HG03460 (cell line): ENCODE results near the gene SPATA32.

Experiments used
- ATAC-seq: cut with Tn5 transposase; IDR thresholded peaks from one replicate; pipeline ENCODE4 v1.9.1; 2021; ENCODE audit not compliant: unreplicated experiment

SPATA32 gene

DNA sequence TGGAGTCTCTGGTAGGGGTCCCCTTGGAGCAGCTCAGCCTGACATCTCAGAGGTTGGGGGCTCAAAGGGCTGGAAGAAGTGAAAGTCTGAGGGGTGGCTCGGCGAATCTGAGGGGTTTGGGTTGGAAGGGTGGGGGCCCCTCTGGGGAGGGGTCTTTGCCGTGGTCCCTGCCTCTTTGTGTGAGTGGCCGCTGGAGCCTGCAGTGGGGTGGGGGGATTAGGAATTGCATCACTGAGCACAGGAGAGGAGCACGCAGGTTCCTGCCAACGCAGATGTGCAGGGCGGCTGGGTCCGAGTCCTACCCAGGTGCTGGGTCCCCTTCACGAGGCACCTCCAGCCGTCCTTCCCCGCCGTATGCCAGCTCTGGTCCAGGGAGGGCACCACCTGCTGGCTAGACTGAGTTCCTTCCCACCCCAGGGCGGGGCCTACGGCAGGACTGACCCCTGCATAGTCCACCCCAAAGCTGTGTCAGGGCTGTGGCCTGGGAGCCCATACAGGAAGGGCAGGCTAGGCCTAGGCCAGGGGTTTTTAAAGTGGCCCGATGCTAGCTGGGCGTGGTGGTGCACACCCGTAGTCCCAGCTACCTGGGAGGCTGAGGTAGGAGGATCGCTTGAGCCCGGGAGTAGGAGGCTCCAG is 30.3 kb downstream of the SPATA32 start:
- no peak for ATAC-seq

DNA sequence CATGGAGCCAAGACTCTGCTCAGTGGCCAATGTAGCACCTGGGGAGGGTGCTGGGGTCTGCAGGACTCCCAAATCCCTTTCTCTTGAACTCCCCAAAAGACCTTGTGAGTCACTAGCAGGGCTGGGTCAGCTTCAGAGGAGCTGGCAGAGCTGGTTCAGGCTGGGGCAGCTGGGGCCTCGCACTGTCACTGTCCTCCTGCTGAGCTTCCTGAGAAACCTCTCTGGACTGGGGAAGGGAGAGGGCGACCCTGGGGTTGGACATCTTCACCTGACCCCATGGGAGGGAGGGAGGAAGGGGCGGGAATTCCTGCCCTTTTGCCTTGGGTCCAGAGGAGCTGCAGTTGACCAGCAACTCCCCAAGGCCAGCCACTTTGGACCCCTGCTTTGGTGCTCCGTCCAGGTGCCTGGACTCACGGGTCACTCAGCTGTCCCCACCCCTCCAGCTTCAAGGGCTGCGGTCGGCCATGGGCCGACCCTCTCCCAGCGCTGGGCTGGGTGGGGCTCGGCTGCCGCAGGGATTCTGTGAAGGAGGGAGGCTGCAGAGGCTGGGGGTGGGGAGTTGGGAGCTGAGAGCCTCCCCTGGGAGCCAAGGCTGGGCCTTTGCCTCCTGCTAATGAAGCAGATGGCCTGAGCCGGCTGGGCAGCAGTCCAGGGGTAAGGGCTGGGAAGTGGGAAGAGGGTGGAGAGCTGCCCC is 31.0 kb downstream of the SPATA32 start:
- no peak for ATAC-seq

DNA sequence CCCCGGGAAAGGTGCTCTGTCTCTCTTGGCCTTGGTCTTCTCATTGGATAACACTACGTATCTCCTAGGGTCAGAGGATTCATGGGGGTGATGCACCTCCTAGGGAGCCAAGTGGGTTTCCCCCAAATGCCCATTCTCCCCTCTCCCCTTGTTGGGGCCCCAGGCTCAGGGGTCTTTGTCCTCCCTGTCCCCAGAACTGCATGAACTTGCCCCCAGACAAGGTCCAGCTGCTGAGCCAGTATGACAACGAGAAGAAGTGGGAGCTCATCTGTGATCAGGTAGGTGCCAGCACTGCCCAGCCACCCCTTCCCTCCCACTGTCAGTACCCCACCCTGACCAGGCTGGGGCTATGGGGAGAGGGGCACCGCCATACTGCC is 31.5 kb downstream of the SPATA32 start:
- no peak for ATAC-seq

DNA sequence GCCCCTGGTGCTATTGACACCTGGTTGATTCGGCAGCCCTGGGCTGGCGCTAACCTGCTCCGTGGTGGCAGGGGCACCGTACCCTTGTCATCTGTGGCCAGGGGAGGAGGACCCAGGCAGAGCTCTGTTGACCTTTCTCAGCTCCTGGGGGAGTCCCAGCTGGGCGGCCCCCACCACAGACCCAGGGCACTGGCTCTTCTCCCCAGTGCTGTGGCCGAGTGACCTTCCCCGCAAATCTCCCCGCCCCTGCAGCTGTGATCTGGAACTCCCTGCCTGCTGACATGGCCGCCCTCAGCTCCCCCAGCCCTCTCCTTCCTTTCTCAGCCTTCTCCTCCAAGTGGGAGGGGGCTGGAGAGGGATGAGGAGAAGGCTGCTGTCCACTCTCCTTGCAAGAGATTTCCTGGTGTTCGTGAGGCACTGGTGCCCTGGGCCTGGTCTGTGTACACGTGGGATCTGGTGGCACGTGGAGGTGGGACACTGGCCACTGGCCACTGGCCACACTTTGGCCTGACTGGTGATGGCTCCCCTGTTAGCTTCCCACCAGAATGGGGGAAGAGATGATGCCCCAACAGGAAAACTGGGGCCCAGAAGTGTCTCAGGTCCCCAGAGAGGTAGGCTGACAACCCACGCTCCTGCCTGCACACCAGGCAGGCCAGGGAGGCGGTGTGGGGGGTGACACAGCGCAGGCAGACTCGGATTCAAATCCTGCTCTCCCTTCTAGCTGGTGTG is 32.0 kb downstream of the SPATA32 start:
- no peak for ATAC-seq

DNA sequence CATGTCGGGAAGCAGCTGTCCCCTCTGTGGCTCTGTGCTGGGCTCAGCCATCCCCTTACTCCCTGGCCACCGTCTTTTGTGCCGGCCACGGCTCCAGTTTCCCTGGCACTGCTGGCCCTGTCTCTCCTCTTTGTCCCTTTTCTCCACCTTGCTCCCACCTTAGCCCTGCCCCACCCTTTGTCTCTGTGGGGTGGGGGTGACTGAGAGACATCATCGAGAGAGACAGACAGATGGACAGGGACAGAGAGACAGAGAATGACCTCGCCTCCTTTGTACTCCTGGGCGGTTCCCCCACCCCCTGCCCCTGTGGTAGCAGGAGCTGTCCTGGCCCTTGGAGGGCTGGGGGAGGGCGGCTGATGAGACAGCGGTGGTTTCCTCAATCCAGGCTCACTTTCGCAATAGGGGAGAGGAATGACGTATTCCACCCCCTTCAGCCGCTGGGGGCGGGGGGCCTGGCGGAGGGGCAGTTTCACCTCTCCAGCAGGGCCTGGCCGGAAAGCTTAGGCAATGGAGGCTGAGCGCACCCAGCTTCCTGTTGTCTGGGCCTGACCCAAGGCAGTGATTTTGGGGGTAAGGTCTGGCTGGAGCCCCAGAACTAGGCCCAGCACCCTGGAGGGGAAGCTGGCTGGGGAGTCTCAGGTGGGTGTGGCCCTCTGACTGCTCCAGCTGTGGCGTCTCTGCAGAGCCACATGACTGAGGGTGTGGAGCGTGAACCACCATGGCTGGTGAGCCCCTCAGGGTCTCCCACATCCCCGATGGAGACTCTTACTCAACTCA is 32.9 kb downstream of the SPATA32 start:
- no peak for ATAC-seq

DNA sequence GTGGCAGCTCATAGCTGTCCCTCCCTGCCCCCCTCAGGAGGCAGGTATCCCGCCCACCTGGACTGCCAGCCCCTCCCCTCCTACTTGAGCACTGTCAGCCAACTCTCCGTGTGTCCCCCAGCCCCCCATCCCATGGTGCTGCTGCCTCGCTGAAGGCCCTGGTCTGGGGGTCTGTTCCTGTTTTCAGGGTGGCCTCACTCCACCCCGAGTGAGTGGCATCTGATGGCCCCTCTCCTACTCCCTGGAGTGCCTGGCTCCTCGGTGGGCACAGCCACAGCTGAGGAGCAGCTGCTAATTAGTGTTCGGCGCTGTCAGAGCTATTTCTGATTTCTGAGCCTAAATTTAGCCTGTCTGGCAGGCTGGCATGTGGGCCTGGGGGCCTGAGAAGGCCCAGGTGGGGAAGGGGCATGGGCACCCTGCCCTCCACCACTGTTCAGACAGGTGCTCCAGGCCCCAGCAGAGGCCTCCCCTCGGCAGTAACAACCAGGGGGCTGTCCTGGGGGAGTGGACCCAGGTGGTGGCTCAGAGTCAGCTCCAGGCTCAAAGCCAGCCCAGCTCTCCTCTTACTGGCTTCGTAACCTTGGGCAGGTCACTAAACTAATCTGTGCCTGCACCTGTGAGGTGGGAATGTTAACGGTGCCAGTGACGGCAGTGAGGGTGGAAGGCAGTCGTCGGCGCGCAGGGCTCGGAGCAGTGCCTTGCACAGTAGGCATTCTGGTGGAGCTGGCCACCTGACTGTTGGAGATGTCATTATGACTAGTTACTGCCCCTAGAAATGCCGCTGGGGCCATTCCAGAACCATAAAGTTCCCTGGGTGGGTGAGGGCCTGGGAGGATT is 33.8 kb downstream of the SPATA32 start:
- no peak for ATAC-seq

DNA sequence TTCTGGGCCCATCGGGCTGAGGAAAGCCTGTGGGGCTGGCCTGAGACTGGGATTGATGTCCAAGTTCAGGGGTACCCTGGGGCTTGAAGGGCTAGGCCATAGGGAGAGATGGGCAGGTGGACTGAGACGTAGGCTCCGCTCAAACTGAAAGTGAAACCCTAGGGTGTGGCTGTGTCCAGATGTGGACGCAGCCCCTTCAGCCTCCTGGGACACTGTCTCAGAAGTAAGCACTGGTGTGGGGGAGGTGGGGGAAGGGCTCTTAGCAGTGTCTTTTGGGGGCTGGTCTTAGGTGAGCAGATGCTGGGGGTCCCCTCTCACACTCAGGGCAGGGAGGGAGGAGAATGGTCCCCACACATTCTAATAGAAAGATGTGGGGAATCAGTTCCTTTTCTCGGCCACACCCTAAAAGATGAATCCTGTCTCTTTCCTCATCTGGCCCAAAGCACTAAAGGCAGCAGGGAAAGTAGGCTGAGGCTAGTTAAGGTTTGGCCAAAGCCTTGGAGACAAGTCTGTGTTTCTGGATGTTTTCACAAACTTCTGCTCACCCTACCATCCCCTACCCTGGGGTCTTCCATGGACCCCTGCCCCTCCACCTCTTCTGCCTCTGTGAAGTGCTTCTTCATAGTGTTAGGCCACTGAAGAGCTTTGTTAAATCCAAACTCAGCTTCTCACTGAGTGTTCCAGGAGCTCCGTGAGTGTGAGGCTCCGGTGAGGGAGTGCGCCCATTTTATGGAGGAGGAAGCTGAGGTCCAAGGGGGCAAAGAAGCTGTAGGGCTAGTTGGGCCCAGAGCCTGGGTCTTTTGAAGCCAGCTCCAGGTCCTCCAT is 34.6 kb downstream of the SPATA32 start:
- ATAC-seq: no peak

DNA sequence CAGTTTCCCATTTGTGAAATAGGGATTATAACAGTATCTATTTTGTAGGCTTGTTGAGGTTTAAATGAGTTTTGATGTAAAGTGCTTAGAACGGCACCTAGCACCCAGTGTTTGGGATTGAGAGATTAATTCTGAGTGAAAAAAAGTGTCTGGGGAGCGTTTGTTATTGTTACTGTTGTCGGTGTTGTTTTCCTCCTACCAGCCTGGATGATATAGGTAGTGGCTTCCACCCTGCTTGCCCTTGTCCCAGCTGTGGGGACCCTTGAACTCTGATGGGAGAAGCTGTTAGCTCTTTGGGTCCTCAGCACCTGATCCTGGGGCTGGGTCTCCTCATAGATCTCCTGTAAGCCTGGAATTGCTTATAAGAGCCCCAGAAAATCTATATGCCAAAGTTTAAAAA is 35.3 kb downstream of the SPATA32 start:
- no peak for ATAC-seq

DNA sequence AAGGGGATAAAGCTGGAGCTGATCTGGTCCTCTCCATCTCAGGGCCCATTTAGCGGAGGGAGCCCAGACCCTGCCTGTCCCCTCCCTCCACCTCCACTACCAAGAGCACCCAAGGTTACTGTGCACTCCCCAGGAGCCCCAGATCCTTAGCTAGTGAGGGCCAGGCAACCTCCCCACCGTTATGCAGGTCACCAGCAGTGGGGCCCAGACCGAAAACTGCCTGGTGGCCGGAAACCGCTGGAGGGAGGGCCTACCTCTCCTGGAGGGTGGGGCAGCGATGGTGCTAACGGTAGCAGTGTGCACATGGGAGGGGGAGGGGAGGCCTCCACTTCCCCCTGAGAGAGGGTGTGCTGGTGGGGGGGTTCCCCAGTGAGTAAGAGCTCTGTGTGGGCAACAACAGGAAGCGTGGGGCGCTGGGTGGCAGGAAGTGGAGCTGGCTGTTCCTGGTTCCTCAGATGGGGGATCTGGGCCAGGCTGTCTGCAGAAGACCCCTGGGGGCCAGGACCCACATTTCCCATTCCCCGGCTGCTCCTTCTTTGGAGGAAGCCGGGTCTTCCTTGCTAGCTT is 35.8 kb downstream of the SPATA32 start:
- peak; percentile 36 for ATAC-seq

DNA sequence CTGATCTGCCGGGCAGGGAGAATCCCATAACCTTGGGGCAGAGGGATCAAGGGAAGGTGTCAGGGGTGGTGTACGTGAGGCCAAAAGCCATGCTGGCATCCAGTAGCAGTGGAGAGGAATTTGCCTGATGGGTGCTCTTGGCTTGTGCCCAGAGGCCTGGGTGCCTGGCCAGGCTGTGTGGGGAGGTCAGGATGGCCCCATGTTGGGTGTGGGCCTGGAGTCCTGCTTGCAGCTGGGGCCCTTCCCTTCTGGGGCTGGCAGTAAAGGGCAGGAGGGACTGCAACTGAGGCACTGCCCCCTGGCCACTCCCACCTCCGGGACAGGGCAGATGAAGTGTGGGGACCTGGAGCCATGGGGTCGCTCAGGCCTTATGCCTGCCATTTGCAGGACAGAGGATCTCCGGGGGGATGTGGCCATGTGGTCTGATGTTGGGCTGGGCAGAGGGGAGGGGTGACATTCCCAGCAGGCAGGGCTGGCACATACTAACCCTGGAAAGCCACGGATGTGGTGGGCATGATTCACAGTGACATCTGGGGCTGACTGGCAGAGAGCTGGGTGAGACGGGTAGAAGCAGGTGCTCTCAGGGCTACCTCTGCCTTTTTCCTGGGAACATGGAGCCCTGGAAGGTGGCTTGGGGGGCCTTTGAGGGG is 36.7 kb downstream of the SPATA32 start:
- ATAC-seq: no peak

DNA sequence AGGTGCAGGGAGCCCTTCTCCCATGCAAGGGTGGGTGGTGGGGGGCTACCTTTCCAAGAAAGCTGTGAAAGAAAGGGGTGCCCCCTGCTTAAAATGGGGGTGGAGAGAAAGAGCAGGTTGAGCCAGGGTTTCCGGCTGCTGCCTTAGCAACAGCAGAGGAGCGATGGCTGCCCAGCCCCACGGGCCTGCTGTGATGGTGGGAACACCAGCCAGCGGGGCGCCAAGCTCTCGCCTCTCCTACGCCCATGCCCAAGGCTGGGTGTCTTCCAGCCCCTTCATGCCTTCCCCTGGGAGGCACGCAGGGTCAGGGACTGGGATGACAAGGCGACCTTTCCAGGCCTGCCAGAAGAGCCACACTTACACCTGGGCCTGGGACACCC is 37.2 kb downstream of the SPATA32 start:
- no peak for ATAC-seq

DNA sequence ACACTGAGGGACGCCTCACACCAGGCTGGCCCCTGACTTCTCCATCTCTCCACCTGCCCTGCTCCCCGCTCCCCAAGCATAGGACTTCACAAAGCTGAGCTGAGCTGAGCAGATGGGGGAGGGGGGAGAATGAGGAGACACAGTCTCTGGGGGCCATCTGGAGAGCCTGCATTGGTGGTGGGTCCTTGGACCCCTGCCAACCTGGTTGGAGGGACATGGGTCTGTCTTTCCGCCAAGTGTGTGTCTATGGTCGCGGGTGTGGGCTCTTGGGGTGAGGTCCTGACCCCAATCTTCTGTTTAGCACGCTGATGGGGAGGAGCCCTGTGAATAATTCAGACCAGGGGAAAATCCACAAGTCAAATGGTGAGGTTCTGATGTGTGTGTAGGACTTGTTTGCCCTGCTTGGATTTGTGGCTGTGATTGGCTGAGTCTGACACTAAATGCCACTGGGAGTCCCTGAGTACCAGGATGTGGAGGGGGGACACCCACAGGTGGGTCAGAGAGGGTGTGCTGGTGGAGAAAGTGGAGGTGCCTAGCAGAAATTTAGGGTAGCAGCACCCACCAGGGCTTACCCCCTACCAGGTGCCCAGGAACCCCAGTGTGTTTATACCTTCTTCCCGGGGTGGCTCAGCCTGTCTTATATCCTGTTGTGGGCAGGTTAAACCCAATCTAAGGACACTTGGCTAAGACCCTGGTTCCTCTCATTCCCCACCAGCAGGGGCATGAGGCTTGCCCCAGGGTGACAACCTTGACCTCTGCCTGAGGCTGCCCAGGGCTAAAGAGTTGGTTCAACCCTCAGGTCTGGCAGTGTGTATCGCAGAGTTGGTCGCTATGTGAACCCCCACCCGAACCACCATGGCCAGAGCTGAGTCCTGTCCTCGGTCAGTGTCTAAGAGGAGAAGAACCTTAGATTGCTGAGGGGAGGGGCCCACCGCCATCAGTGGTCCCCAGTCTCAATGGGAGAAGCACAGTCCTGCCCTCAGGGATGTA is 38.1 kb downstream of the SPATA32 start:
- ATAC-seq: no peak

DNA sequence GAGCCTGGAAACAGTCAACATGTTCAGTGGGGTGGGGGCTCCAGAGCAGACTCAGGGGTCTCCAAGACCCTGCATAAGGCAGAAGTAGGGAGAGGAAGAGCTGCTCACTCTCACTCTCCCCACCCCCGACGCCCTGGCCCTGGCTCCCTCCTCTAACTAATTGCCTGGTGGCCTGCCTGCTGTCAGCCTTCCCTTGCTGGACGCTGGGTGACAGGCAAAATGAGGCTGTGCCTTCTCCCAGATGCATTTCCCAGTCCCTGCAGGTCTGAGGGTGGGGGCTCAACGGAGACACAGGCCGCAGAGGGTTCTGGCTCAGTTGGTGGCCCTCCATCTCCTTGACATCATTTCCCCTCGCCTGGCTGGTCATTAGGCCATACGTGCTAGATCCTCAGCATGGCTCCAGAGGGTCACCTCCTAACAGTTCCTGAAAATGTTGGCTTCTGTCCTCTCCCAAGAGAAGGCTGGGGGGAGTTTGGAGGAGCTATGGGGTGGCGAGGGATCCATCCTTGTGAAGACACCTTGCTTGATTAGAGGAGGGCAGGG is 38.8 kb downstream of the SPATA32 start:
- ATAC-seq: no peak

DNA sequence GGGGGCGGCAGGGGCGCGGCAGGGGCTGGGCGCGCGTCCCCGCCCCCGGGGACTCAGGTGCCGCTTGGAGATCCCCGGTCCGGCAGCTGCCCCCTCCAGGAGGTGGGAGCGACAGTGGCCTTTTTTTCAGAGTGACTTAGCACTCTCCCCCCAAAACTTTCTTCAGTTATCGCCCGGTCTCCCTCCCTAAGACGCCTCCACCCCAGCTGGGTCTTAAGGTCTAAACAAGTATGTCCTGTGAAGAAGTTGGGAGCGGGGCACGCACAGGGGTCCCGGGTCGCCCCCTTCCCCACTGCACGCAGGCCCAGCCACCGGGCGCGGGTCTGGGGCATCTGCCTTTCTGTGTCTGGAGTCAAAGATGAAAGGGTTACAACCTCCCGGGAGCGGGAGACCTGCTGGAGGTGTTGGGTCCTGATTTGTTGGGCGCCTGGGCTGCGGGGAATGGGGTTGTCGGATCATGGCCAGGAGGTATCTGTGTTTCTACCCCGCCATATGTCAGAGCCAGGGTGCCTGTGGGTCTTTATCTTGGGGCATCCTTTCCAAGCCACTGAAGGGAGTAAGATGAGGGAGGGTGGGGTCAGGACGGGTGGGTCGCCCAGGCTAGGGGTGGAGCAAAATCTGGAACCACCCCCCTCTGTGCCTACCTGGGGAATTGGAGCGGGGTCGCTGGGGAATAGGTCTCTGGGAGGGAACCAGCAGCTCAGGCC is 39.5 kb downstream of the SPATA32 start:
- ATAC-seq: no peak

DNA sequence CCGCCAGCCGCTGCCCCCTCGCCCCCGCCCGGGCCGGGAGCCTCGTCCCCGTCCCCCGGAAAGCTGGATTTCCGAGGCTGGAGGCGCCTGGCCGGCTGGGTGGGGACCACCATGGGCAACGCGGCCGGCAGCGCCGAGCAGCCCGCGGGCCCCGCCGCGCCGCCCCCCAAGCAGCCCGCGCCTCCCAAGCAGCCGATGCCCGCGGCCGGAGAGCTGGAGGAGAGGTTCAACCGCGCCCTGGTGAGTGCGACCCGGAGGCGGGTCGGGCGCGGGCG is 39.9 kb downstream of the SPATA32 start:
- no peak for ATAC-seq

DNA sequence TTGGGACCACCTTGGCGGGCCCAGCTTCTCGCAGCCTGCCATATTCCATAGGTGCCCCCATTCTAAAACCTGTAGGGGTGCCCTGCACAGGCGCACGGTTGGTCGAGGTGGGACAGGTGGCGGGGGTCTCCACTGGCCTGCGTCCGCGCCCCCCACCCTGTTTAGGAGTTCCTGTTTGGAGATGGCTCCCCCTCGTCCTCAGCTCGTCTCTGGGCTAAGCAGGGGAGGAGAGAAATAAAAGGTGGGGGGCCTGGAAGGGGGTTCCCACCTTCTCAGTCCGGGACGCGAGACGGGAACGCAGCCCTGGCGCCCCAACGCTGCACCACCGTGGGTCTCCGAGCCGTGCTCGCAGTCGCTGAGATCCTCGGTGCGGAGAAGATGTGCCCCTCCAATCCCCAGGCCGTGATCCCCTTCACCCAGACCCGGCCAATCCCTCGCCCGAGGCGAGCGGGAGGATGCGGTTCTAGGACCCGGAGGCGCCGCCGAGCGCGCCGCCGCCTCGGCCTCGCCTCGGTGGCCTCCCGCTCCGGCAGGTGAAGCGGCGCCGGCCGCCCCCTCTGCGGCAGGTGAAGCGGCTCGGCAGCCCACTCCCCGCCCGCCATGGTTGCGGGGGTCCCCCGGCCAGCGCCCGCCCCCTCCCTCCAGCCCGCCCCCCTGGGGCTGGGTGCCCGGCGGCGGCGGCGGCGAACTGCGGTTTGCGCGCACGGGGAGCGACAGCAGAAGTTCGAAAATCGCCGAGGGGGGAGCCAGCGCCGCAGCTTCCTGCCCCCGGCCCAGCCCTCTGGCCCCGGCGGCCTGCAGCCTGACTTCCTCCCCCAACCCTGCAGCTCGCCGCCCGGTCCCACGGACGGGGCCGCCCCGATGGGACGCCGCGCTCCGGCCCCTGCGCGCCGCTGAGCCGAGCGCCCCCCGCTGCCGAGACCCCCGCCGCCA is 40.5 kb downstream of the SPATA32 start, which contains the start of gene FMNL1:
FMNL1 (plus strand) TSS at position 805 of the 933 bp plus-strand sequence. CDS start 240 bp downstream, outside the sequence.
- ATAC-seq: no peak
